Activated effector memory CD4-positive, alpha-beta T cell treated with Interleukin-2 at 50 U/mL for 16 hours (primary cell): ENCODE data around the gene IRF9.
"Not testable (repeated sequence)": the region's sequence is repeated elsewhere in the genome, so short reads cannot be mapped to it uniquely, and the experiment has no call there.

ENCODE experiments used
- DNase-seq: peaks from one replicate; pipeline ENCODE4 v3.0.0-alpha.2; 2020

IRF9 gene

DNA sequence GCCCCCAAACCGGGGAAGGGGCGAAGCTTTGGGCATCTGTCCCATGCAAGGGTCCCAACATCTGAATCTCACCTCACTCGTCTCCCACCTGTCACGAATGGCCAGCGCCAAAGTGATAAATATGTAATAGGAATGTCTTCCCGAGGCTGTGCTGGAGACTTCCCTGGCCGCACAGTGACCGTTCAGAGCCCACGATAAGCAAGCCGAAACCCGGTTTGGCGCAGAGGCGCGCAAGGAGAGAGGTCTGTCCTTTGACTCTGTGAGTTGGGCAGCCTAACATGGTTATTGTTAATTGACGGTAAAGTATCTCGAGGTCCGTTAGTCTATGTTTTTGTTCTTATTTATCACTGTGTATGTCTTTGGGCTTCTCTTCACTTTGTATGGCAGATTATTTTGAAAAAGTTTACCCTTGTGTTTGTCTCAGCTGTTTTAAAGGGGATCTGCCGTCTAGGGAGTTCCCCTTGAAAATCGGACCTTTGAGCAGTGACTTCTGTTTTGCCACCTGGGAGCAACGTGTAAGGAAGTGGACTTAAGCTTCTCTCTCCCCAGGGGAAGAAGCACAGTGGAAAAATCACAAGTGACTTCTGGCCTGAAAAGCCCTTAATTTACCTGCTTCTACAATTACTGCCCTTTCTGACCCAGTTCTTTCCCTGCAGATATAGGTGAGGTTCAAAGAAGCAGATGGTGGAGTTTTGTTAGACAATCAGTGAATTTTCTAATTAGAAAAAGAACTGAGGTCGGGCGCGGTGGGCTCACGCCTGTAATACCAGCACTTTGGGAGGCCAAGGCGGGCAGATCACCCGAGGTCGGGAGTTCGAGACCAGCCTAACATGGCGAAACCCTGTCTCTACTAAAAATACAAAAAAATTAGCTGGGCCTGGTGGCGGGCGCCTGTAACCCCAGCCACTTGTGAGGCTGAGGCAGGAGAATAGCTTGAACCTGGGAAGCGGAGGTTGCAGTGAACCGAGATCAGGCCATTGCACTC, 35.3 kb downstream of the IRF9 start:
- DNase-seq, result no peak

DNA sequence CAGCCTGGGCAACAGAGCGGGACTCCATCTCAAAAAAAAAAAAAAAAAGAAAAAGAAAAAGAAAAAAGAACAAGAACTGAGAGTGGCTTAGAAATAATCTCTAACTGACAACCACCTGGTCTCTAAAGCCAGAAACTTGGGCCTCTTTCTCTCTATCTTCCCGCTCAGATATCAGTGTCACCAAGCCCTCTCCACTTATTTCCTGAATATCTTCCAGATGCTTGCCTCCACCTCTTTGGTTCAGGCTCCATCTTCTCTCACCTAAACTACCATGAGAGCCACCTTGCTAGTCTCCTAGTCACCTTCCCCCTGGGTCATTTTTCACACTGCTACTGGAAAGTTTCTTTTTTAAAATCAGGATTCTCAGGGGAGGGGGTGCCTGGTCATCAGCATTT, 36.0 kb downstream of the IRF9 start:
- no peak for DNase-seq

DNA sequence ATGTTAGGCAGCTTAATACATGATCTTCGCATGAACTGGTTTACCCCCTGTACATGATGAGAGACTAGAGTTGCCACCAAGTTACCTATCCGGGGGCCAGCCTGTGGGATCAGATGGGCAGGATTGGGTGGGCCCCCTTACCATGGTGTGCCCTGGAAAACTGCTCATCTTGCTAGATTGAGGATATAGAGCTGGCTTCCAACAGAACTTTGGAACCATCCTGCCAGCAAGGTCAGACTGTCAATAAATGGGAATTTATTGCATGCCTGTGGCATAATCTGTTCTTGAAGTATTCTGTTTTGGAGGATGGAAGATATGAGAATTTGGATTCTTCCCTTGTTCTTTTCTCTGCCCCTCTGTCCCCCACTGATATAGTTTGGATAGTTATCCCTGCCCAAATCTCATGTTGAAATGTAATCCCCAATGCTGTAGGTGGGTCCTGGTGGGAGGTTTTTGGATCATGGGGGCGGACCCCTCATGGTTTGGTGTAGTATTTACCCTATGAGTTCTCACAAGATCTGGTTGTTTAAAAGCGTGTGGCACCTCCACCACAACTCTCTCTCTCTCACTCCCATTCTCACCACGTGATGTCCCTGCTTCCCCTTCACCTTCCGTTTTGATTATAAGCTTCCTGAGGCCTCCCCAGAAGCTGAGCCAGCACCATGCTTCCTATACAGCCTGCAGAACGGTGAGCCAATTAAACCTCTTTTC, 37.9 kb downstream of the IRF9 start:
- no peak for DNase-seq

- DNase-seq, result not testable (repeated sequence)
Measured at GRCh38 chr14:24202538-24202937, 41.5 kb downstream of the IRF9 start.

DNA sequence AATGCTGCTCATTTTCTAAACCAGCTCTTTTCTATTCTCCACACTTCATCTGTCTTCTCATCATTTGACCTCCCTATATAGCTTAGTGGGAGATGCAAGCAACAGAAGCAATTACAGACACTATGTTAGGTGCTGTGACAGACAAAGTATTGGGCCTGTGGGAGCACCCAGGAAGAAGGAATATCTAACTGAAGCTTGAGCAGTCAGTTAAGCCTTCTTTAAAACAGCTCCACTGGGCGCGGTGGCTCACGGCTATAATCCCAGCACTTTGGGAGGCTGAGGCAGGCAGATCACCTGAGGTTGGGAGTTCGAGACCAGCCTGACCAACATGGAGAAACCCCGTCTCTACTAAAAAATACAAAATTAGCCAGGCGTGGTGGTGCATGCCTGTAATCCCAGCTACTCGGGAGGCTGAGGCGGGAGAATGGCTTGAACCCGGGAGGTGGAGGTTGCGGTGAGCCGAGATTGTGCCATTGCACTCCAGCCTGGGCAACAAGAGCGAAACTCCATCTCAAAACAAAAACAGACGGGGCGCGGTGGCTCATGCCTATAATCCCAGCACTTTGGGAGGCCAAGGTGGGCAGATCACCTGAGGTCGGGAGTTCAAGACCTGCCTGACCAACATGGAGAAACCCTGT, 42.3 kb downstream of the IRF9 start:
- not testable (repeated sequence) for DNase-seq

DNA sequence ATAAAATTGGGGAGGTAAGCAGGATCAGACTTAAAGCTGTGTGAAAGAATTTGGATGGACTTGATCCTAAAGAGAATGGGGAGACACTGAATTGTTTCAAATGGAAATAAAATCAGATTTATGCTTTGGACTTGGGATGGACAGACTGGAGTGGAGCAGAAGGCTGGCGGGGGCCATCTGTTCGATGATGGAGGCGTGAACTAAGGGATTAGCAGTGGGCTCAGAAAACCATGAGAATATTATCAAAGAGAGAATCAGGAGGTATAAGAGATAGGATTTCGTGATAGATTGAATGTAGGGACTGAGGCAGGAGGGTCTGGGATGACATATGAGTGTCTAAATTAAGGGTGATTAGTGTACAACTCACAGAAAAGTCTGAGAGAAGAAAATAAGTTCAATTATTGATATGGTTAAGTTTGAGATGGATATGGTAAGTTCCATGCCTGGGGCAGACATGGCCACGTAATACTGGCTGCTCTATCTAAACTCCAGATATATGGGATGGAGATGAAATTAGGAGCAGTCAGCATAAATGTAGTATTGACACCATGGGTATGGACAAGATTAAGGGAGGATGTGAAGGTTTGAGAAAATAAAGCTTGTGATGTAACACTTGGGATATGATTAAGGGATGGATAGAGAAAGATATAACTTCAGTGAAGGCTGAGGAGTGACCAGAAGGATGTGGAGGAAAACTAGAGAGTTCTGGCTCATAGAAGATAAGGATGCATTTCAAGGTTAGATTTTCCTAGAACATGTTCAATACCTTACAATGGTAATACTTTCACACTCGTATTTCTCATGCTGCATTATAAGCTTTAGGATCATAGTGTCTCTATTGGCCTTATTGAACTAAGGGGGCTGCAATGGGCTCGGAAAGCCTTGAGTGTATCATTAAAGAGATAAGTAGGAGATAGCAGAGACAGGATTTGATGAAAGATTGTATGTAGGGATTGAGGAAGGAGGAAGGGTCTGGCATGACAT, 43.4 kb downstream of the IRF9 start:
- no peak for DNase-seq

DNA sequence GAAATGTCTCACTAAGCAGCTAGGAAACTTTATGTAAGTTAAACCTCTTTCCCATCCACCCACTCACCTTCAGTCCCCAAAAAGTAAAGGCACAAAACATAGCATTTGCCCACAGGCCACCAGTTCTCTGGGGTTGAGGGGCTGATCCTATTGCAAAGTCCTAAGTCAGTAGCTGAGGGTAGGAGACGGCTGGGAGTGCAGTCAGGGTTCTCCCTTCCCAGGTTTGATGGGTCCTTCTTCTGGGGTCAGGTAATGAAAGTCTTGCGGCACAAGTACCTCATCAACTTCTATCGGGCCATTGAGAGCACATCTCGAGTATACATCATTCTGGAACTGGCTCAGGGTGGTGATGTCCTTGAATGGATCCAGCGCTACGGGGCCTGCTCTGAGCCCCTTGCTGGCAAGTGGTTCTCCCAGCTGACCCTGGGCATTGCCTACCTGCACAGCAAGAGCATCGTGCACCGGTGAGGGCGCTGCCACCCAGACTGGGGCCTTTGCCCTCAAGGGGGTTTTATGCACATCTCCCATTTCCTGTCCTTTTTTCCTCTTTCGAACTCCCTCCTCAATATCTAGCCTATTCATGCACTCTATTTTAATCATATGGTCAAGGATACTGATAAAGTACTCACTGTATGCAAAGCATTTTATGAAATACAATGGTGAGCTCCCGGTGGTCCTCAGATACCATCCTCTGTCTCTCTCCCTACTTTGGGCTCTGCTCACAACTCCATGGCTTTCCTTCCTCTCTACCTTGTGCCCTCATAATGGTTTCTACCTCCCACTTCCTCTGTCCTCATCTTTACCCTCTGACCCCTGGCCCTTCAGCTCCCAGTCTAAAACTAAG, 45.4 kb downstream of the IRF9 start:
- no peak for DNase-seq

DNA sequence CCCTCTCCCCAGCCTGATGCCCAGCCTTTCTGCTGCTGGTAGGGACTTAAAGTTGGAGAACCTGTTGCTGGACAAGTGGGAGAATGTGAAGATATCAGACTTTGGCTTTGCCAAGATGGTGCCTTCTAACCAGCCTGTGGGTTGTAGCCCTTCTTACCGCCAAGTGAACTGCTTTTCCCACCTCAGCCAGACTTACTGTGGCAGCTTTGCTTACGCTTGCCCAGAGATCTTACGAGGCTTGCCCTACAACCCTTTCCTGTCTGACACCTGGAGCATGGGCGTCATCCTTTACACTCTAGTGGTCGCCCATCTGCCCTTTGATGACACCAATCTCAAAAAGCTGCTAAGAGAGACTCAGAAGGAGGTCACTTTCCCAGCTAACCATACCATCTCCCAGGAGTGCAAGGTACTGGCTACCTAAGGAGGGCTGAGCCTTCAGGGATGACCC, 46.1 kb downstream of the IRF9 start:
- no peak for DNase-seq

DNA sequence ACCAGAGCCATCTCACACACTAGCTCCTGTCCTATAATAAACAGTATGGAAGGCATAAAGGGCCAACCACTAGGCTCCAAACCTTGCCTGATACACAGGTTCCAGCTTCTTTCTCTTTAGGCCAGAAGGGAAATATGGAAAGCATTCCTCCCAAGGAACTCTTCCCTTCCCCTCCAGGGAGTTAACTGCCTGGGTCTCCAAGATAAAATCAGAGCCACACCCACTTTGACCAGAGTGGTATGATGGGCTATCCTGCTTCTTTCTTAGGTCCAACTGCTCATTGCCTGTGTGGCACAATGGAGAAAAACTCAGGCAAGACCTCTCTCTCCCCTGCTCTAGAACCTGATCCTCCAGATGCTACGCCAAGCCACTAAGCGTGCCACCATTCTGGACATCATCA, 46.6 kb downstream of the IRF9 start:
- DNase-seq, result no peak

DNA sequence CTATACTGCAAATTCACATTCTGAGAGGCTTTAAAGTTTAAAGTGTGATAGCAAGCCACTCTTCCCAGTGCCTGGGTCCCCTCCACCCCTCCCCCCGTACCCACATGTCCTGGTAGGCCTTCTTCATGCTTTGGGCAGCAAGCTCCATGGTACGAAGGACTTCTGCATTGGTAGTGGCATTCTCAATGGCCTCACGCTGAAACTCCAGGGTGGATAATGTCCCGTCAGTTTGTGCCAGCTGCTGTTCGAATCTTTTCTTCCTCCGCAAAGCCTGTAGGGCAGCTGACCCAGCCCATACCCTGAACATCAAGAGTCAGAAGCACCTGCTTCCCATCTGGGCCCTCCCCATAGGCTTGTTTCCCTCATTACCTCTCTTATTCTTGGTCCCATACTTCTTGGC, 50.2 kb downstream of the IRF9 start:
- no peak for DNase-seq

DNA sequence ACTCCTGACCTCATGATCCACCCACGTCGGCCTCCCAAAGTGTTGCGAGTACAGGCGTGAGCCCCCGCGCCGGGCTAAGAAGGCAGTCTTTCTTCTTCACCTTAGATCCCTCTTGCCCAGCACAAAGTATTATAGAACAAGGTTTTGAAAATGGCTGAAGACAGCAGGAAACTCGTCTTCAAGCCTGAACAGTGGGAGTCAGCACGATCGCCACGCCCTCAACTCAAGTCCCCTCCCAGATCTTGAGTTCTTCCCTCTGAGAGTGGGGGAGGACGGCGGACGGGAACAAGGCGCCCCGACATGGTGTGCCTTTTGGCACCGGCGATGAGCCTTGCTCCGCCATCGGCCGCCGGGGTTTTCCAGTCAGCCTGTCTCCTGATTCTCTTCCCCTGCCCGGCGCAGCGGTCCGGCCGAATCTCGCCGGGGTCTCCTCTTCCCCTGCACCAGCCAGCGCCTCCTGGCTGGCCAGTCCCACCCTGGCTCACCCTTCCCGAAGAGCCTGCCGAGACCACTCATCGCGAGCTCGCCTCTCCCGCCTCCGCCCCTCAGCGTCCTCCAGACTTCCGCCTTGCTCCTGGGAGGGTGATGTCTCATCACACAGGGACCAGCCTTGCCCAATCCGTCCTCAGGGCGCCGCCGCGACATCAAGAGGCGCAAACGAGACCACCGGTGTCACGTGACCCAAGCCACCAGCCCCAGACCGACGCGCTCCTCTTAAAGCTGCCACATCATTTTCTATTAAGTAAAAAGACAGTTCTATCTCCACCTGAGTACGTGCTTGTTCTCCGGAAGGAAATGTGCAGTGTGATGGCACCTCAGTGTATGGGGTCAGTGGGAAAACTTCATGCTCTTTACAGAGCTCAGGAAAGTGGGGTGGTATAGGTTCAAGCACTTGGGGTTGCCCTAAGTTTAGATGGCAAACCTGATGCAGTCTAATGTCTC, 52.1 kb downstream of the IRF9 start, which contains the start of gene CHMP4A:
Gene CHMP4A (minus strand): TSS at position 565 of the 942 bp plus-strand sequence. CDS start 49 bp downstream, at position 516.
- DNase-seq, result peak; percentile 93

DNA sequence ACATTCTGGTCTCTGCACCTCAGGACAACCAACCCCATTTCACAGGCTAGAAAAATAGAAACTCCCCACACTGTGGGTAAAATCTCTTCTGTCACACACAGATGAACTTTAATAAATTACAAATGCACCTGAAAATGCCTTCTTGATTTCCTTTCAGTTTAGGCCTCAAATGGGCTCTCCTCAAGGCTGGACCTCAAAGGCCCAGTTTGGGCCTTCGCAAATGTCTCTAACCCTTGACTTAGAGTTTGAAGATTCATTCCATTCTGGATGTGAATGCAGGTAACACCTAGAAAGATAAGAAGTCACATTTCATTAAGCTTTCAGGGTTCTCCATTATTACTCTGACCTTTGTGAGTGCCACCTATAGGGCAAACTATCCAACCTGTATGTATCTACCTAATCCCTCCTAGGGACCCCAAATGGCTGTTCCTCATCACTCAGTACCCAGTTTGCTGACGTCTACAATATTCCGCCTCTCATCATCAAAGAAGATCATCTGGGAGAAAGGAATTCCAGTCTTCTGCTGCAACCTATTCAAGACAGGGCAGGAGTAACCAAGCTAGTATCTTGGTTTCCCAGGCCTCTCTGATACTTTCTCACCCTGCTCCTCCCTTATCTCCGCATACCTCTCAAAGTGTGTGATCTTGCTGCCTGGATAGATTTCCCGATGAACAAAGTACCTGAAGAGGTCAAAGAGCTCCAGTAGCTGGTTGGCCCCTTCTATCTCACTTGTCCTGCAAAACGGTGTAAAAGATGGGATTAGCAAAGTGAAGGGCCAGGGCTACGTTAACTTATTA, 53.0 kb downstream of the IRF9 start:
- no peak for DNase-seq

GRCh38 chr14:24215495-24216344, 54.7 kb downstream of the IRF9 start, which contains the start of gene MDP1:
TSS of gene MDP1 (minus strand) at chr14:24216066. CDS start at chr14:24215955, 111 bp downstream.
- DNase-seq, result peak; percentile 83
